Liver (tissue), 9 donors: Measurements from ENCODE around the gene FAM53B. TPM values are rescaled to one million over a fixed set of nuclear protein-coding genes. Genes with fewer than 3 reads are reported as not detected.

Experiments
- DNase-seq: peaks from one replicate; pipeline ENCODE4 v3.0.0-alpha.2; 2017; ENCODE audit warnings: low spot score
- H3K27ac ChIP-seq, 2 donors: one replicate each; pipeline ENCODE4 v1.7.0; 2013; ENCODE audit warnings: inconsistent platforms in 2 of 2, low read length in 2 of 2, control low read depth in 1 of 2, low read depth in 1 of 2, mild to moderate bottlenecking in 1 of 2
- H3K27me3 ChIP-seq, 4 donors: one replicate each; pipeline versions ENCODE4 v1.6.1 to v1.7.0; 2013; ENCODE audit warnings: low read length in 3 of 4, inconsistent platforms in 1 of 4, mild to moderate bottlenecking in 1 of 4, moderate library complexity in 1 of 4; ENCODE audit not compliant: control insufficient read depth in 4 of 4, insufficient read depth in 4 of 4
- H3K36me3 ChIP-seq, 4 donors: one replicate each; pipeline versions ENCODE4 v1.6.1 to v1.7.0; 2013; ENCODE audit warnings: low read length in 3 of 4, mild to moderate bottlenecking in 3 of 4, low read depth in 1 of 4, moderate library complexity in 1 of 4; ENCODE audit not compliant: control insufficient read depth in 4 of 4, insufficient read depth in 3 of 4
- H3K4me1 ChIP-seq, 4 donors: one replicate each; pipeline versions ENCODE4 v1.6.1 to v1.7.0; 2013; ENCODE audit warnings: low read length in 3 of 4, mild to moderate bottlenecking in 3 of 4, moderate library complexity in 1 of 4; ENCODE audit not compliant: control insufficient read depth in 4 of 4, insufficient read depth in 4 of 4
- H3K4me3 ChIP-seq, 3 donors: one replicate each; pipeline versions ENCODE4 v1.6.1 to v1.7.0; 2013; ENCODE audit warnings: low read length in 3 of 3, control low read depth in 1 of 3, low read depth in 1 of 3, mild to moderate bottlenecking in 1 of 3
- H3K9ac ChIP-seq, 2 donors: one replicate each; pipeline ENCODE4 v1.7.0; 2013; ENCODE audit warnings: low read length in 2 of 2, mild to moderate bottlenecking in 2 of 2, moderate library complexity in 2 of 2, control low read depth in 1 of 2, low read depth in 1 of 2
- H3K9me3 ChIP-seq, 4 donors: one replicate each; pipeline versions ENCODE4 v1.6.1 to v1.7.0; 2013; ENCODE audit warnings: low read length in 3 of 4; ENCODE audit not compliant: control insufficient read depth in 4 of 4
- EGR1 ChIP-seq, 2 donors: IDR thresholded peaks; 2 replicates each; pipeline ENCODE4 v1.6.1; 2016 to 2018; ENCODE audit warnings: antibody characterized with exemption in 2 of 2, low read depth in 2 of 2
- FOXA1 ChIP-seq: IDR thresholded peaks from 2 replicates; pipeline ENCODE4 v1.6.1; 2016; ENCODE audit warnings: antibody characterized with exemption
- FOXA2 ChIP-seq: IDR thresholded peaks from 2 replicates; pipeline ENCODE4 v1.6.1; 2016; ENCODE audit warnings: antibody characterized with exemption
- HNF4A ChIP-seq, 2 donors: conservative IDR thresholded peaks; 2 replicates each; pipeline ENCODE4 v1.6.1; 2016; ENCODE audit warnings: antibody characterized with exemption in 2 of 2, mild to moderate bottlenecking in 2 of 2
- HNF4G ChIP-seq: IDR thresholded peaks from 2 replicates; pipeline ENCODE4 v1.6.1; 2016; ENCODE audit warnings: antibody characterized with exemption
- JUND ChIP-seq, 2 donors: IDR thresholded peaks; 2 replicates each; pipeline ENCODE4 v1.6.1; 2016; ENCODE audit warnings: antibody characterized with exemption in 2 of 2
- NR2F2 ChIP-seq: IDR thresholded peaks from 2 replicates; pipeline ENCODE4 v1.6.1; 2016; ENCODE audit warnings: antibody characterized with exemption
- RAD21 ChIP-seq, 2 donors: IDR thresholded peaks; 2 replicates each; pipeline ENCODE4 v1.6.1; 2016; ENCODE audit warnings: antibody characterized with exemption in 2 of 2, mild to moderate bottlenecking in 2 of 2
- RXRA ChIP-seq, 2 donors: IDR thresholded peaks; 2 replicates each; pipeline ENCODE4 v1.6.1; 2017 to 2018; ENCODE audit warnings: antibody characterized with exemption in 2 of 2, mild to moderate bottlenecking in 1 of 2
- SP1 ChIP-seq: IDR thresholded peaks from 2 replicates; pipeline ENCODE4 v1.6.1; 2018; ENCODE audit warnings: antibody characterized with exemption, mild to moderate bottlenecking
- YY1 ChIP-seq: IDR thresholded peaks from 2 replicates; pipeline ENCODE4 v1.6.1; 2016; ENCODE audit warnings: antibody characterized with exemption, mild to moderate bottlenecking
- WGBS: extraction: QIAGEN DNeasy Blood & Tissue Kit; methylation state at CpG from one replicate; pipeline ENCODE4 v1.1.7; 2013; 5-methylcytosine and 5-hydroxymethylcytosine counted together
- polyA plus RNA-seq, 2 donors: library from polyadenylated mRNA; stranded (reverse) in 1 of 2; unstranded in 1 of 2; fragments of 200-250 nt in 1 of 2; fragments of >200 nt in 1 of 2; fragmentation: Nextera tagmentation in 1 of 2; extraction: Ambion mirVana in 1 of 2; gene quantifications; one replicate each; pipeline versions ENCODE4 v1.2.1 to v1.2.3, GENCODE V29; 2013 to 2015
- total RNA-seq, 2 donors: library from RNA; depleted of rRNA; stranded (reverse); fragments of >200 nt; gene quantifications; one replicate each; pipeline ENCODE4 v1.2.3, GENCODE V29; 2014
- TF ChIP-seq, protein P1 (sequence below): IDR thresholded peaks from 2 replicates; pipeline ENCODE4 v1.6.1; 2016; ENCODE audit warnings: antibody characterized with exemption, mild to moderate bottlenecking
- TF ChIP-seq, protein P2 (sequence below): fragments of 150-350 bp; IDR thresholded peaks from 2 replicates; pipeline ENCODE4 v1.5.1; 2017; ENCODE audit warnings: improper control_type of control experiment, low read depth, low read length; ENCODE audit not compliant: missing input control
- TF ChIP-seq, protein P3 (sequence below): IDR thresholded peaks from 2 replicates; pipeline ENCODE4 v1.6.1; 2016; ENCODE audit warnings: antibody characterized with exemption
- TF ChIP-seq, protein P4 (sequence below): IDR thresholded peaks from 2 replicates; pipeline ENCODE4 v1.6.1; 2016; ENCODE audit warnings: antibody characterized with exemption
- TF ChIP-seq, protein P5 (sequence below): IDR thresholded peaks from 2 replicates; pipeline ENCODE4 v1.6.1; 2016; ENCODE audit warnings: antibody characterized with exemption
- donor health status: healthy.
- donor health status: healthy.
- donor health status: healthy.
- donor health status: healthy.
- donor health status: healthy.

FAM53B gene
- total and polyA plus RNA-seq, 4 donors: 1.1 to 24.0 (median 6.3) TPM

DNA sequence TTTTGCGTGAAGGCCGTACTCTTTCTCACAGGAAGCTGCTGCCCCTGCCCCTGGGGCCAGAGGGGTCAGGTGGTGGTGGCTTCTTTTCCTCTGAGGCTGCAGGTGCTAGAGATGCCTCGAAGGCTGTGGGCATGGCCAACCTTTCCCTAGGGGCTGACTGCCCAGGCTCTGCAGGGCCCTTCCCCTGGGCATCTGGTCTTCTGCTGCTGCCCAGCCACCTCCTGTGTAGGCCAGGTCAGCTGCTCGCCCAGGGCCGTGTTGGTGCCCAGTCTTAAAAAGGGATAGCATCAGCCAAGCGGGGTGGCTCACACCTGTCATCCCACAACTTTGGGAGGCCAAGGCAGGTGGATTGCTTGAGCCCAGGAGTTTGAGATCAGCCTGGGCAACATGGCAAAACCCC lies 114.3 kb downstream of the FAM53B start:
- H3K27me3 ChIP-seq: no peaks in the 10 kb centered on the region
- DNase-seq: no peak
- WGBS: 84% methylated on average over 6 of the region's 6 CpGs
- H3K4me3 ChIP-seq: no peak overlapping the region
- peaks cover 3 to 24% (median 13%) of the 10 kb centered on the region in 4 donors for H3K4me1 ChIP-seq
- no peaks in the 10 kb centered on the region for H3K9me3 ChIP-seq
- no peak overlapping the region for H3K27ac ChIP-seq
- no peaks in the 10 kb centered on the region for H3K36me3 ChIP-seq
- no peak overlapping the region for H3K9ac ChIP-seq
- TF ChIP-seq EGR1 (IDR thresholded peaks at IDR 0.05; ENCODE audit: low read depth in 2 of 2) (no peak), RAD21 (IDR thresholded peaks at IDR 0.05) (no peak), HNF4A (conservative IDR thresholded peaks at IDR 0.05) (no peak), FOXA2 (no peak), SP1 (no peak), RXRA (IDR thresholded peaks at IDR 0.05) (no peak), YY1 (no peak), JUND (IDR thresholded peaks at IDR 0.05) (no peak), NR2F2 (no peak)
- TF ChIP-seq, protein P1, sequence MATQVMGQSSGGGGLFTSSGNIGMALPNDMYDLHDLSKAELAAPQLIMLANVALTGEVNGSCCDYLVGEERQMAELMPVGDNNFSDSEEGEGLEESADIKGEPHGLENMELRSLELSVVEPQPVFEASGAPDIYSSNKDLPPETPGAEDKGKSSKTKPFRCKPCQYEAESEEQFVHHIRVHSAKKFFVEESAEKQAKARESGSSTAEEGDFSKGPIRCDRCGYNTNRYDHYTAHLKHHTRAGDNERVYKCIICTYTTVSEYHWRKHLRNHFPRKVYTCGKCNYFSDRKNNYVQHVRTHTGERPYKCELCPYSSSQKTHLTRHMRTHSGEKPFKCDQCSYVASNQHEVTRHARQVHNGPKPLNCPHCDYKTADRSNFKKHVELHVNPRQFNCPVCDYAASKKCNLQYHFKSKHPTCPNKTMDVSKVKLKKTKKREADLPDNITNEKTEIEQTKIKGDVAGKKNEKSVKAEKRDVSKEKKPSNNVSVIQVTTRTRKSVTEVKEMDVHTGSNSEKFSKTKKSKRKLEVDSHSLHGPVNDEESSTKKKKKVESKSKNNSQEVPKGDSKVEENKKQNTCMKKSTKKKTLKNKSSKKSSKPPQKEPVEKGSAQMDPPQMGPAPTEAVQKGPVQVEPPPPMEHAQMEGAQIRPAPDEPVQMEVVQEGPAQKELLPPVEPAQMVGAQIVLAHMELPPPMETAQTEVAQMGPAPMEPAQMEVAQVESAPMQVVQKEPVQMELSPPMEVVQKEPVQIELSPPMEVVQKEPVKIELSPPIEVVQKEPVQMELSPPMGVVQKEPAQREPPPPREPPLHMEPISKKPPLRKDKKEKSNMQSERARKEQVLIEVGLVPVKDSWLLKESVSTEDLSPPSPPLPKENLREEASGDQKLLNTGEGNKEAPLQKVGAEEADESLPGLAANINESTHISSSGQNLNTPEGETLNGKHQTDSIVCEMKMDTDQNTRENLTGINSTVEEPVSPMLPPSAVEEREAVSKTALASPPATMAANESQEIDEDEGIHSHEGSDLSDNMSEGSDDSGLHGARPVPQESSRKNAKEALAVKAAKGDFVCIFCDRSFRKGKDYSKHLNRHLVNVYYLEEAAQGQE: no peak
- TF ChIP-seq, protein P2, sequence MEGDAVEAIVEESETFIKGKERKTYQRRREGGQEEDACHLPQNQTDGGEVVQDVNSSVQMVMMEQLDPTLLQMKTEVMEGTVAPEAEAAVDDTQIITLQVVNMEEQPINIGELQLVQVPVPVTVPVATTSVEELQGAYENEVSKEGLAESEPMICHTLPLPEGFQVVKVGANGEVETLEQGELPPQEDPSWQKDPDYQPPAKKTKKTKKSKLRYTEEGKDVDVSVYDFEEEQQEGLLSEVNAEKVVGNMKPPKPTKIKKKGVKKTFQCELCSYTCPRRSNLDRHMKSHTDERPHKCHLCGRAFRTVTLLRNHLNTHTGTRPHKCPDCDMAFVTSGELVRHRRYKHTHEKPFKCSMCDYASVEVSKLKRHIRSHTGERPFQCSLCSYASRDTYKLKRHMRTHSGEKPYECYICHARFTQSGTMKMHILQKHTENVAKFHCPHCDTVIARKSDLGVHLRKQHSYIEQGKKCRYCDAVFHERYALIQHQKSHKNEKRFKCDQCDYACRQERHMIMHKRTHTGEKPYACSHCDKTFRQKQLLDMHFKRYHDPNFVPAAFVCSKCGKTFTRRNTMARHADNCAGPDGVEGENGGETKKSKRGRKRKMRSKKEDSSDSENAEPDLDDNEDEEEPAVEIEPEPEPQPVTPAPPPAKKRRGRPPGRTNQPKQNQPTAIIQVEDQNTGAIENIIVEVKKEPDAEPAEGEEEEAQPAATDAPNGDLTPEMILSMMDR: no peak
- TF ChIP-seq, protein P3, sequence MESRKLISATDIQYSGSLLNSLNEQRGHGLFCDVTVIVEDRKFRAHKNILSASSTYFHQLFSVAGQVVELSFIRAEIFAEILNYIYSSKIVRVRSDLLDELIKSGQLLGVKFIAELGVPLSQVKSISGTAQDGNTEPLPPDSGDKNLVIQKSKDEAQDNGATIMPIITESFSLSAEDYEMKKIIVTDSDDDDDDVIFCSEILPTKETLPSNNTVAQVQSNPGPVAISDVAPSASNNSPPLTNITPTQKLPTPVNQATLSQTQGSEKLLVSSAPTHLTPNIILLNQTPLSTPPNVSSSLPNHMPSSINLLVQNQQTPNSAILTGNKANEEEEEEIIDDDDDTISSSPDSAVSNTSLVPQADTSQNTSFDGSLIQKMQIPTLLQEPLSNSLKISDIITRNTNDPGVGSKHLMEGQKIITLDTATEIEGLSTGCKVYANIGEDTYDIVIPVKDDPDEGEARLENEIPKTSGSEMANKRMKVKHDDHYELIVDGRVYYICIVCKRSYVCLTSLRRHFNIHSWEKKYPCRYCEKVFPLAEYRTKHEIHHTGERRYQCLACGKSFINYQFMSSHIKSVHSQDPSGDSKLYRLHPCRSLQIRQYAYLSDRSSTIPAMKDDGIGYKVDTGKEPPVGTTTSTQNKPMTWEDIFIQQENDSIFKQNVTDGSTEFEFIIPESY: no peak
- TF ChIP-seq, protein P4, sequence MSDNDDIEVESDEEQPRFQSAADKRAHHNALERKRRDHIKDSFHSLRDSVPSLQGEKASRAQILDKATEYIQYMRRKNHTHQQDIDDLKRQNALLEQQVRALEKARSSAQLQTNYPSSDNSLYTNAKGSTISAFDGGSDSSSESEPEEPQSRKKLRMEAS: no peak
- TF ChIP-seq, protein P5, sequence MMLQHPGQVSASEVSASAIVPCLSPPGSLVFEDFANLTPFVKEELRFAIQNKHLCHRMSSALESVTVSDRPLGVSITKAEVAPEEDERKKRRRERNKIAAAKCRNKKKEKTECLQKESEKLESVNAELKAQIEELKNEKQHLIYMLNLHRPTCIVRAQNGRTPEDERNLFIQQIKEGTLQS: no peak

DNA sequence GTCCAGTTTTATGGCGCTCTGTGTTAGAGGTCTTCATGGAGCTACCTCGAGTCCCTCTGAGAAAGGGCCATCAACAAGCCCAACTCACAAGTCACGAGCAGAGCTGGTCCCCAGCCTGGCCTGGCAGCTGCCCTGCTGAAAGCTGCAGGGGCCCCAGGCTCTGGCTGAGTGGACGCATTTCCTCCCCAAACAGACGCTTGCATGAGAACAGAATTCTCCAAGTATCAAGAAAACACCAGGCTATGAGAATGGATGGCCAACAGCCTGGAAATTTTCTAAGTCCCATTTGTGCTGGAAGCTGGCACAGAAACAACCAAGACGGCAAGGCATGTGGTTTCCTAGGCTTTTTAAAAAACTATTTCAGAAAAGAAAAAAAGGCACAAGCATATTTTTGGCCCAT lies 114.8 kb downstream of the FAM53B start:
- peaks cover 3 to 24% (median 13%) of the 10 kb centered on the region in 4 donors for H3K4me1 ChIP-seq
- WGBS: 81% methylated on average over 6 of the region's 6 CpGs
- H3K27ac ChIP-seq: no peak overlapping the region
- no peak for TF ChIP-seq FOXA1
- no peak for TF ChIP-seq HNF4A (conservative IDR thresholded peaks at IDR 0.05)
- TF ChIP-seq JUND (IDR thresholded peaks at IDR 0.05): no peak
- TF ChIP-seq HNF4G: no peak
- no peak for TF ChIP-seq NR2F2
- TF ChIP-seq, protein P1: no peak
- no peak for TF ChIP-seq FOXA2
- TF ChIP-seq, protein P3: no peak
- no peak for TF ChIP-seq RAD21 (IDR thresholded peaks at IDR 0.05)
- TF ChIP-seq, protein P2: no peak

More for the DNA sequence above, 114.8 kb downstream of the FAM53B start:
- Histone ChIP-seq H3K4me3 (no peak overlapping the region), H3K9ac (no peak overlapping the region), H3K27me3 (no peaks in the 10 kb centered on the region), H3K36me3 (no peaks in the 10 kb centered on the region), H3K9me3 (no peaks in the 10 kb centered on the region)
- DNase-seq: no peak
